Left lobe of liver (tissue), 2 donors: ENCODE results near the gene ZFPM1. TPM values are rescaled to one million over a fixed set of nuclear protein-coding genes. Genes with fewer than 3 reads are reported as not detected.

Source experiments
- ATAC-seq: fragments of 200-7000 bp; cut with Tn5 transposase; one replicate; pipeline ENCODE4 v1.9.1; 2020; ENCODE audit warnings: mild to moderate bottlenecking, moderate library complexity
- DNase-seq: peaks from one replicate; pipeline ENCODE4 v3.0.0-alpha.2; 2020; ENCODE audit warnings: low spot score
- total RNA-seq: library from RNA; stranded (reverse); gene quantifications from one replicate; pipeline ENCODE4 v1.2.1, GENCODE V29; 2021
- donor health status: DM: no; HTN: no; CAD: no; lungs with moderate emphysema.
- donor health status: DM: no; HTN: yes; CAD: no.

The ZFPM1 gene
- total RNA-seq, 1 donor from 2014 or later = 14.6 TPM

- no peak for DNase-seq
- no peak for ATAC-seq
Observed at GRCh38 chr16:88448461-88449266, 4.4 kb upstream of the ZFPM1 start.

DNA sequence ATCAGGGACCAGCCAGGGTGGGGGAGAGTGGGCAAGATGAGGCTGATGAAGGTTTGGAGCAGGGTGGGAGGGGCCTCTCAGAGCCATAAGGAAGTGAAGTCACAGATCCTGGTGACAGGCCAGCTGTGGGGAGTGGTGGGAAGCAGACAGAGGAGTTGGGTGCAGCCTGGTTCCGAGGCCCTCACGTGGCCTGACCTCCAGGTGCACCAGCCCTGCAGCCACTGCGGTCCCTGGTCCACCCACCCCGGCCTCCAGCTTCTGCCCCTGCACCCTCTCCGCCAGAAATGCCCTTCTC, 3.9 kb upstream of the ZFPM1 start:
- no peak for ATAC-seq
- DNase-seq = no peak

DNA sequence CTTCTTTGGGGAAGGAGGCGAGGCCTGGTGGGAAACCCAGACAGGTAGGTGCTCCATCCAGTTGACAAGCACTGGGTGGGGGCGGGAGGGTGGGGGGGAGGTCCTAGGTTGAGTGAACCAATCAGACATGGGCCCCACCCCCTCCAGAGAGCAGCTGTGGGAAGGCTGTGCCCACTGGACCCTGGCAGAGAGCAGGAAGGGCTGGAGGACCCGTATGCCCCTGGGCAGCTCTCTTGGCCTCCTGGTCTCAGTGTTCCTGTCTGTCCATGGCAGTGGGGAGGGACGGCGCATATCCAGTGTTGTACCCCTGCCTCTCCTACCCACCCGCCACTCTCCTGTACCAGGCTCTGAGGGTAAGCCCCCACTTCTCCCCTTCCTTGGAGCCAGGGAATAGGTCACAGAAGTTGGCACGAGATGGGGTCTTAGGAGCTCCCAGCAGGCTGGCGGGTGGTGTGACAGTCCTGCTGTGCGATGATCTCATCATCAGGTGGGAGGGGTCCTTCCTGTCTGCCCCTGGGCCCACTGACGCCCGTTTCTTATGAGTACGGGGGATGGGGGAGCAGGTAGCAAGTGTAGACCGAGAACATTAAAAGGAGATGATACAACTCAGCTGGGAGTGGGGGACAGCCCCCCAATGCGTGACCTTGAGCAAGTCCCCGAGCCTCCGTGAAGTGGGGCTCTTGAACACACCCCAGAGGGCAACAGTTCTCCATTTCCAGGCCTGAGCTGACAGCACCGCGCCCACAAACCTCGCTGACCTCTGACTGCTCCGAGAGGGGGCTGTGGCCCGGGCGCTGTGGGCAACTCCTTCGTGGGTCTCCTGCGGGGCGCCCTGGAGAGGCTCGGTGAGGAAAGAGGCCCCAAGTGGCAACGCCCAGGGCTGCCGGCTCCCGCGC, 1.2 kb upstream of the ZFPM1 start:
- ATAC-seq (no peak), DNase-seq (no peak)

DNA sequence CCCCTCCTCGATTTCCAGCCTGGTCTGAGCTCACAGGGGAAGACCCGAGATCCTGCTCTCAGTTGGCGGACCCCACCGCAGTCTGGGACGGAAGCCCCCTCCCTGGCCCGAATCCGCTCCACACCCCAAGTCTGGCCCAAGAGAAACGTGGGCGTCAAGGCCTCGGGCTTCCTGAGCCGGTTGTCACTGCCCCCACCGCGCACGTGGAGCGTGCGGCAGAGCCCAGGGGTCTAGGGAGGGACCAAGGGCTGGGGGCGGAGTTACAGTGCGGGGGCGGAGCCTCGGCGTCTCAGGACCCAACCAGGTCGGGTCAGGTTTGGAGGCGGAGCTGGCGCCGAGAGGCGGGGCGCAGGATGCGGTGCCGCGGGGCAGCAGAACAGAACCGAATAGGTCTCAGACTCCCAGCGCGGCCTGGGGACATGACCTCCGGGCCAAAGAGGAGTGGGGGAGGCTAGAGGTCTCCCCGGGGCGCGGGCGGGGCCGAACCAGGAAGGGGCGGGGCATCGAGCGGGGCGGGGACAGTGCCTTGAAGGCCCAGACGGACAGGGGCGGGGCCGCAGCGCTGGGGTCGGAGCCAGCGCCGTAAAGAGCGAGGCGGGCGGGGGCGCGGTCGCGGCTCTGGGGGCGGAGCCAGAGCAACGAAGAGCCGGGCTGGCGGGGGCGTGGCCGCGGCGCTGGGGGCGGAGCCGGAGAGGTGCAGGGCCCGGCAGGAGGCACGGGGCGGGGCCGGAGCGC, 431 bp upstream of the ZFPM1 start:
- ATAC-seq (peak; percentile 78), DNase-seq (peak; percentile 99)

GRCh38 chr16:88453611-88454522, 787 bp downstream of the ZFPM1 start:
- DNase-seq = peak; percentile 63
- peak; percentile 0 for ATAC-seq

- DNase-seq (peak; percentile 60), ATAC-seq (peak; percentile 10)
Observed at GRCh38 chr16:88454523-88454947, 1.5 kb downstream of the ZFPM1 start.

- DNase-seq (peak; percentile 62), ATAC-seq (peak; percentile 1)
Observed at GRCh38 chr16:88455610-88456355, 2.7 kb downstream of the ZFPM1 start.

DNA sequence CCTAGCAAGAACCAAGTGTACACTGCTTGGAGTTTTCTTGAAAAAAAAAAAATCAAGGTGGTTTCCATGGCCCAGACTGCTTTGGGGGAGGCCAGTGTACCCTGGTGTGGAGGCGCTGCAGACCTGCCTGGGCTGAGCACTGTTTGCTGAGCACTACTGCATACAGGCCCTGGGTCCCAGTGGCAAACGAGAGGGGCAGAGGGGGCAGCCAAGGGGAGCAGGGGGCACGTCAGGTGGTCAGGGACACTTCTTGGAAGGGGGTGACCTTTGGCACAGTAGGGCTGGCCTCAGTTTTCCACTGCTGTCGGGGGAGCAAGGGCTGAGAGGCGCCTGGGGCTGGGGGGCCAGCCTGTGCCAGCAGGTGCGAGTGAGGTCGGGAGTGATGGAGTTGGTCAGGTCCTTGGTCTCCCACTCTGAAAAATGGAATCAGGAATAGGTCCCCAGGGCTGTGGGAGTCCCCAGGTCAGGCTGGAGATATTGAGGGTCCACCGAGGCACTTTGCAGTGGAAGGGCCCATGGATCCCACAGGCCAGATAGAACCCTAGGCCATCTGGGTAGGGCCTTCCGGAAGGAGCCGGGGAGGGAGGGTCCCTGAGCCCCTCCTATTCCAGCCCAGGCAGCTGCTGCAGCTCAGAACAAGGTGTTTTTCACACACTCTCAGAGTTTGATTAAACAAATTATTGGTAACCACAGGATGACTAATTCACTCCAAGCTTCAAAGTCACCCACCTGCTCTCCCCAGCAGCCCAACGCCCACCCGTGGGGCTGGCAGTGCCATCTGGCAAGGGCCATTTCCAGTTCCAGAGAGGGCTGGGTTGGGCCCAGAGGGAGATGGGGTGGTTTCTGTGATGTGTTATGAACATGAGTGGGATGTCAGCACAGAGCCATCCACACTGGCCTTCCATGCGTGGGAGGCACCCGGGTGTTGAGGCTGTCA, 3.5 kb downstream of the ZFPM1 start:
- DNase-seq = no peak
- ATAC-seq = no peak

GRCh38 chr16:88458039-88458772, 5.1 kb downstream of the ZFPM1 start:
- no peak for DNase-seq
- no peak for ATAC-seq

GRCh38 chr16:88458773-88459235, 5.7 kb downstream of the ZFPM1 start:
- ATAC-seq (no peak), DNase-seq (no peak)

- ATAC-seq (no peak), DNase-seq (no peak)
Observed at GRCh38 chr16:88459366-88460073, 6.4 kb downstream of the ZFPM1 start.

DNA sequence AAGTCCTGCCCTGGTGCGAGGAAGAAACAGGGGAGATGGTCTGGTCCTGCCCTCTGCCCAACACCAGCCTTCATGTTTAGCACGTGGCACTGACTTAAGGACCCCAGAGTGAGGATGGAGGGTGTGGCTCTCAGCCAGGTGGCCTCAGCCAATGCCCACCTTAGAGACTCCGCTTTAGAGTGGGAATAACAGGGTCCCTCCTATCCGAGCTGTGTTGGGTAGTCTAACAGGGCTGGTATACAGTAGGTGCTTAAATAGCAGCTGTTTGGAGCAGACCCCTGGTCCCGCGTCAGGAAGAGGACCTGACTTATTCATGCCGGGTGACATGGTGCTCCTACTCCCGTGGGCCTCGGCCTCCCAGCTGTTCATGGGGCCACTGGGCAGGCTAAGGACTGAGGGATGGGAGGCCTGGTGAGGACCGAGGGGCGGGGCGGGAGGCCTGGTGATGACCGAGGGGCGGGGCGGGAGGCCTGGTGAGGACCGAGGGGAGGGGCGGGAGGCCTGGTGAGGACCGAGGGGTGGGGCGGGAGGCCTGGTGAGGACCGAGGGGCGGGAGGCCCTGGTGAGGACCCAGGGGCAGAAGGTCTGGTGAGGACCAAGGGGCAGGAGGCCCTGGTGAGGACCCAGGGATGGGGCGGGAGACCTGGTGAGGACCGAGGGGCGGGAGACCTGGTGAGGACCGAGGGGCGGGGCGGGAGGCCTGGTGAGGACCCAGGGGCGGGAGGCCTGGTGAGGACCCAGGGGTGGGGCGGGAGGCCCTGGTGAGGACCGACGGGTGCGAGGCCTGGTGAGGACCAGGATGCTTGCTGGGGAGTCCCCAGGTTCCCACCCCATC, 7.6 kb downstream of the ZFPM1 start:
- DNase-seq (no peak), ATAC-seq (no peak)

DNA sequence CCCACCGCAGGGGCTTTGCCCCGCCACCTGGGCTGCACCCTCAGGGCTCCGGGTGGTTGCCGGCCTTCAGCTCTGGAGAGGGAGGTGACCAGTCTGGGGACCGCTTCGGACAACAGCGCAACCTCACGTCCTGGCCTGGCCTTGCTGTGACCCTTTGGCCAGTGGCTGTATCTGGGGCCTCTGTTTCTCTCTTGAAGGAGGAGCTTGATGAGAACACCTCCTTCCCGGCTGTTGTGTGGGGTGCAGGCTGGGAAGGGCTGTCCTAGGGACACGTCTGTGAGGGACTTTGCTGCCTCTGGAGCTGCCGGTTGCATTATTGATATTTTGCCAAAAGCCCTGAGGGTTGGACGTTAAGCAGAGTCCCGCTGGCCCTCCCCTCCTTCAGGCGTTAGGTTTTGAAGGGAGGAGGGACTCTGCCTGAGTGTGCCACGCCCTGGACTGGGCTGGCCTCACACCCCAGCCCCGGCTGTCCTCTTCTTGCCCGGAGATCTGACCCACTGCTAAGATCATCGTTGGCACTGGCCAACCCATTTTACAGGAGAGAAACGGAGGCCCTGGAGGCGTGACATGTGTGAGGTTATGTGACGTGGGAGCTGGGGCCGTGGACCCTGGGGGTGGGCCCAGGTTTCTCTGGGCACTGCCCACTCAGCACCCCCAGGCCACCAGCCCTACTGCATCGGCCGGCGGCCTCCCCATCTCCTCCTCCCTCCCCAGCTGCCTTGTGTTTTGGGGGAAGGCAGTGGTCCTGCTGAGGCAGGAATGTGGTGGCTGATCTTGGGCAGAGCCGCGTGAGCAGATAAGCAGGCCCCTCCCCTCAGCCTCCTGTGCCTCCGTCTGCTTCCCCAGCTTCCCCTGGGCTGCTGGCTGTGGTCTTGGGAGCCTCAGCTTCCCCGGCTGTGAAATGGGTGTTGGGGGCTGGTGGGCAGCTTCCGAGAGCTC, 8.5 kb downstream of the ZFPM1 start:
- DNase-seq = no peak

GRCh38 chr16:88462396-88462795, 9.3 kb downstream of the ZFPM1 start:
- DNase-seq (no peak), ATAC-seq (no peak)

More for the DNA sequence above, 8.5 kb downstream of the ZFPM1 start:
- ATAC-seq = peak; percentile 35

- no peak for DNase-seq
- ATAC-seq = no peak
Observed at GRCh38 chr16:88463411-88463810, 10.3 kb downstream of the ZFPM1 start.
